Adrenal gland (tissue), 12 donors: Measurements from ENCODE around the gene VCP. TPM values are rescaled to one million over a fixed set of nuclear protein-coding genes. Genes with fewer than 3 reads are reported as not detected.

Source experiments
- DNase-seq, 7 donors: peaks; one replicate each; pipeline ENCODE4 v3.0.0-alpha.2; 2019 to 2020
- H3K27ac ChIP-seq, 5 donors: fragments of 200-600 bp; sonication (generic) in 4 of 5; 1 replicate in 3 of 5; 2 replicates in 2 of 5; pipeline versions ENCODE4 v1.5.1 to v1.8.0; 2016 to 2020; ENCODE audit warnings: mild to moderate bottlenecking in 1 of 5
- H3K27me3 ChIP-seq: fragments of 200-600 bp; 2 replicates; pipeline ENCODE4 v1.8.0; 2021
- H3K36me3 ChIP-seq, 2 donors: fragments of 200-600 bp; replicated peaks in 1 of 2; 1 replicate in 1 of 2; 2 replicates in 1 of 2; pipeline versions ENCODE4 v1.5.1 to v1.8.0; 2018 to 2022
- H3K4me1 ChIP-seq, 2 donors: fragments of 200-600 bp; replicated peaks in 1 of 2; 1 replicate in 1 of 2; 2 replicates in 1 of 2; pipeline versions ENCODE4 v1.5.1 to v1.8.0; 2018 to 2021
- H3K4me3 ChIP-seq, 4 donors: fragments of 200-600 bp; sonication (generic) in 3 of 4; one replicate each; pipeline ENCODE4 v1.5.1; 2016 to 2018
- H3K9me3 ChIP-seq, 3 donors: fragments of 200-600 bp; sonication (generic) in 1 of 3; replicated peaks in 1 of 3; 1 replicate in 2 of 3; 2 replicates in 1 of 3; pipeline versions ENCODE4 v1.5.1 to v1.8.0; 2016 to 2021
- CTCF ChIP-seq, 6 experiments: fragments of 450-650 bp in 4 of 6; fragments of 200-600 bp in 2 of 6; sonication (generic) in 1 of 6; IDR thresholded peaks; 1 replicate in 5 of 6; 2 replicates in 1 of 6; pipeline versions ENCODE4 v1.5.1 to v1.8.0; 2016 to 2021; ENCODE audit warnings: antibody characterized with exemption in 6 of 6, mild to moderate bottlenecking in 2 of 6, moderate library complexity in 1 of 6
- POLR2A ChIP-seq, 2 donors: fragments of 450-650 bp; IDR thresholded peaks; one replicate each; pipeline ENCODE4 v1.6.1; 2017; ENCODE audit warnings: antibody characterized with exemption in 2 of 2, mild to moderate bottlenecking in 2 of 2, moderate library complexity in 1 of 2
- WGBS, 4 donors: extraction: QIAGEN DNeasy Blood & Tissue Kit in 2 of 4; methylation state at CpG; one replicate each; pipeline versions ENCODE4 v1.1.5 to v1.1.7; 2013 to 2017; 5-methylcytosine and 5-hydroxymethylcytosine counted together
- intact Hi-C, 2 donors: fragments of 100-400 bp; cut with DNase I; formaldehyde crosslinking; loops; one replicate each; pipeline versions ENCODE4 v1.14.1 to v1.15.0; 2022 to 2023
- polyA plus RNA-seq, 3 donors: library from polyadenylated mRNA; stranded (reverse); fragments of 200-250 nt in 2 of 3; fragments of 350-450 nt in 1 of 3; fragmentation: Illumina TruSeq in 1 of 3; extraction: RNeasy Lipid Tissue Mini Kit (QIAGEN cat#74804) in 1 of 3; gene quantifications; one replicate each; pipeline ENCODE4 v1.2.3, GENCODE V29; 2013 to 2014
- small RNA-seq, 2 donors: library from RNA; depleted of rRNA; stranded (forward); fragments of <200 nt; gene quantifications; one replicate each; pipeline ENCODE3, GENCODE V24; 2016
- total RNA-seq, 9 donors: library from RNA; depleted of rRNA in 4 of 9; stranded (reverse); fragments of >200 nt in 4 of 9; fragments of 120-200 nt in 1 of 9; fragmentation: NEBNext Ultra II Directional in 1 of 9; extraction: Animal tissue kit (Norgen Biotek cat#: 25700) in 1 of 9; gene quantifications; one replicate each; pipeline versions ENCODE4 v1.1.0 to v1.2.4, GENCODE V29; 2013 to 2023
- donor health status: healthy with polysubstance abuse.
- donor health status: Bipolar disorder and iron deficiency.
- donor health status: DM: yes; HTN: yes; CAD: no.
- donor health status: DM: no; HTN: no; CAD: no.
- donor health status: DM: no; HTN: no; CAD: no.
- donor health status: DM: yes; HTN: yes; CAD: no.

The VCP gene
- total and polyA plus RNA-seq, 12 donors = 65.1 to 555 (median 251) TPM

DNA sequence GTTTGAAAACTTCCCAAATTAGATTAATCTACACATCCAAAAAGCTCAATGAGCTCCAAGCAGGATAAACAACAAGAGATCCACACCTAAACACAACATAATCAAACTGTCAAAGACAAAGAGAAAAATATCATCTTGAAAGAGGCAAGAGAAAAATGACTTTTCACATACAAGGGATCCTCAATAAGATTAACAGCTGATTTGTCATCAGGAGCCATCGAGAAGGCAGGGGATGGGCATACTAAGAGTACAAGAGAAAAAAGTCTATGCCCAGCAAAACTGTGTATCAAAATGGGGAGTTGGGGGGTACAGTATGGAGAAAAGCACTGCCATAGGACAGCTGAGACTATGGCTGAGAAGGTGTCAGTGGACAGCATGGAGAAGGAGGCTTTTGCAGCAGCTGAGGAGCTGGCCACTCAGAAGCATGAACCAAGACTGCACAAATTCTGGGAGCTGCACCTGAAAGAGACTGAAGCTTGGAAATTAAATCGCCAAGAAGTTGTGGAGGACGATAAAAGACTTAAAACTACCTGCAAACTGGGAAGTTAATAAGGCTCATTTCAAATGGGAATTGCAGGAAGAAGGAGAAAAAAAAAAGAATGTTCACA, 62.0 kb downstream of the VCP start:
- intact Hi-C loops = no loop called here
- H3K27ac ChIP-seq = no peak overlapping the region
- no peaks in the 10 kb centered on the region for H3K27me3 ChIP-seq
- peaks cover 0 to 5% (median 0%) of the 10 kb centered on the region in 3 donors for H3K9me3 ChIP-seq
- peaks cover 0 to 14% of the 10 kb centered on the region in 2 donors for H3K36me3 ChIP-seq
- no peak overlapping the region for H3K4me3 ChIP-seq
- 85 to 96% (median 95%) methylated on average over 3 of the region's 3 CpGs for WGBS, 4 donors
- TF ChIP-seq POLR2A (IDR thresholded peaks at IDR 0.05) = no peak
- no peak for TF ChIP-seq CTCF (IDR thresholded peaks at IDR 0.05)
- no peaks in the 10 kb centered on the region for H3K4me1 ChIP-seq
- DNase-seq = no peak

Small RNAs within 50 kb of the gene (small RNA-seq; reads per million reads assigned to genes)
- 0 reads per million in 2 donors for gene RN7SL338P

Other genes starting within 250 kb of the VCP start
- gene PHF24, start 114.3 kb downstream of the VCP start, total RNA-seq = 1 to 10 TPM in 1 of 9 donors, under 1 TPM in 7, not detected in 1; 0.09 to 1.7 (median 0.19) TPM
- gene PHF24, start 114.3 kb downstream of the VCP start, polyA plus RNA-seq = under 1 TPM; 0.13 to 0.16 (median 0.16) TPM
- 10 to 100 TPM in 7 of 9 donors, 1 to 10 TPM in 2; 6.2 to 22.4 (median 13.3) TPM for gene DNAJB5, start 82.9 kb downstream of the VCP start, total RNA-seq
- 10 to 100 TPM; 13.4 to 19.8 (median 16.6) TPM for gene DNAJB5, start 82.9 kb downstream of the VCP start, polyA plus RNA-seq
- 10 to 100 TPM in 7 of 9 donors, 1 to 10 TPM in 2; 7.6 to 28.2 (median 12.6) TPM for gene FANCG, start 7.3 kb upstream of the VCP start, total RNA-seq
- gene FANCG, start 7.3 kb upstream of the VCP start, polyA plus RNA-seq = 10 to 100 TPM in 2 of 3 donors, 1 to 10 TPM in 1; 5.5 to 31.2 (median 26.5) TPM
- gene PIGO, start 24.0 kb upstream of the VCP start, total RNA-seq = 10 to 100 TPM; 19.7 to 37.4 (median 32.1) TPM
- 10 to 100 TPM; 24.4 to 28.4 (median 24.9) TPM for gene PIGO, start 24.0 kb upstream of the VCP start, polyA plus RNA-seq
- 100 to 1,000 TPM; 132 to 186 (median 146) TPM for gene STOML2, start 30.5 kb upstream of the VCP start, total RNA-seq
- gene STOML2, start 30.5 kb upstream of the VCP start, polyA plus RNA-seq = 100 to 1,000 TPM in 1 of 3 donors, 10 to 100 TPM in 2; 47.9 to 105 (median 69.2) TPM
- gene ATOSB, start 43.2 kb upstream of the VCP start, total RNA-seq = 10 to 100 TPM; 12.1 to 20.4 (median 16.9) TPM
- 10 to 100 TPM; 18.3 to 51.2 (median 25.3) TPM for gene ATOSB, start 43.2 kb upstream of the VCP start, polyA plus RNA-seq
- 10 to 100 TPM; 18.7 to 42.2 (median 34.3) TPM for gene UNC13B, start 89.4 kb upstream of the VCP start, total RNA-seq
- gene UNC13B, start 89.4 kb upstream of the VCP start, polyA plus RNA-seq = 10 to 100 TPM; 11.1 to 31.3 (median 13.3) TPM